ENCODE results near the gene PEPD.

PEPD gene

DNA sequence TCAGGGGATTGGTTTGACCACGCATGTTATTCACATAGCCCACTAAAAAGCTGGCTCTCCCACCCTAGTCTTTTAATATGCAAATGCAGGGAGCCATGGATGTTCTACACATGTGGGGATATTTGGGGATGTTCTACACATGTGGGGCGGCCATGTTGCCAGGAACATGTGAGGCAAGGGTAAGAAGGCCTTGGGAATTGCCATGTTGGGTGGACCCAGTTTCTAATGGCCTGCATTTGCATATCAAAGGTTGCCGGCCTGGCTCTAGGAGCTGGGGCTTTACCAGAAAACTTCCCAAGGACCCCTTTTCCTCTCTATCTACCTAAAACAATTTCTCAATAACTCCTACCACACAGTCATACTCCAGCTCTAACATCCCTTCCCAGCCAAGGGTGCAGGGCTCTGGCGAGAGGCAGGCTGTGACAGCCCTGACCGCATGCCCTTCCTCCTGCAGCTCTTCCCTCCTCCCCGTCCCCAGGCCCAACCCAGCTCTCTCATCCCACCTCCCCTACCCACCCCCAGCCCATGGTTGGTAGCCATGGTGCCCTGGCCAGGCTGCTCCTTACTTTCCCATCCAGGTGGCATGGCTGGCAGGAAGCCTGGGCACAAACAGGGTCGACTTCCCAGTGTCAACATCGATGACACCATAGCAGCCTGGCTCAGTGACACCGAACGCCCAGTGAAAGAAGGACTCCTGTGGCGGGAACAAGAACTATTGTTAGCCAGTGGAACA is 11.0 kb downstream of the PEPD start:
- DNase-seq (ENCODE audit: low read depth) = no peak

DNA sequence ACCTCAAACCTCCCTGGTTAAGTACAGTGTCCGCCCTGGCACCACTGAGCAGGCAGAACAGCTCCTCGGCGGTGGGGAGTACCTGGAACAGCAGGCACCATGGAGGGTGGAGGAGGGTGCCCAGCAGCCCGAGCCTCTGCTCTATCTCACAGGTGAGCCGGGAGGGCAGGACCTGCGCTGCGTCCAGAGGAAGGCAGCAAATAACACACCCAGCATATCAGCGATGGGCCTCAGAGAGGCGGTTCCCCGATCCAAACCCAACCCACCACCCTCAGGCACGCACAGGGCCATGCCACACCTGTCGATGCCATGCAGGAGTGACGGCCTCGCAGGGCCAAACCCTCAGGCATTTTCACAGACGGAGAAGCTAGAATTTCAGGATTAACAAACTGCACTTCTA is 11.8 kb downstream of the PEPD start:
- no peak for DNase-seq (ENCODE audit: low read depth)

DNA sequence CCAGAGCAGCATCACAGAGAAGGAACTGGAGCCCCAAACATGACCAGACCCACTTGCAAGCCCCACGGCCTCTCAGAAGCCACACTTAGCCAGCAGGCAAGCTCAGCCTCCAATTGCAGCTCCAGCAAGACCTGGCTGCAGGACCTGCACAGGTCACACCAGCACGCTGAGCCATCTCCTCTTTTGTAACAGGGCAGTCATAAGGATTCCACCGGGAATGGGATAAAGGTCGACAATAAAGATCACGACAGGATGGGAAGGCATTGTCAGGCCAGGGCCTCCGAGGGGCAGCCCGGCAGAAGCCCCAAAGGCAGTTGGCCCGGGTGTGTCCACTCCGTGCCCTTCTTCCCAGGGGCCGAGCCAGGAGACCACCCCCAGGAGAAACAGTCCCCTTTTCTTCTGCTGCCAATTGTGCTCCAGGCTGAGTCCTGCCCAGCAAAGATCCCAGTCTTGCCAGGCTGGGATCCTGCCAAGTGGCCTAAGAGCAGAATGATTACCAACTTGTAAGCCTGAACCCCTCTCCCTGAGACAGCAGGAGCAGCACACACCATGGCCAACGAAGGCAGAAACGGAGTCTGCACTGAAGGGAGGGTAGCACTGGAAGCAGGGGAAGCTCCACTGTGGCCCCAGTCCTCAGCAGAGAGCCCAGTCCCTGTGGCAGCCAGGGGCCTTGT is 12.5 kb downstream of the PEPD start:
- DNase-seq (ENCODE audit: low read depth) = no peak

DNA sequence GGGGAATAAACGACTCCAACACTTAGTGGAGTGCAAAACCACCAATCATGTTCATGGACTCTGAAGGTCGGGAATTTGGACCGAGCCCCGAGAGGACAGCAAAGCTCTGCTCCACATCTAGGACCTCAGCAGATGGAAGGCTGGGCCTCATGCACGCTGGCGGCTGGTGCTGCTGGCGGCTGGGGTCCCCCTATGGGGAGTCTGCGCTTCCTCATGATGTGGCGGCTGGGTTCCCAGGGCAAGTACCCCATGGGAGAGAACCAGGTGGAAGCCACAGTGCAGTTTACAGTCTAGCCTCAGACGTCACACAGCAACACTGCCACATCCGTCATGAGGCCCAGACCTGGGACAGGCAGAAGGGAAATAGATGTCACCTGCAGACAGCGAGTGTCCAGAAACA is 13.2 kb downstream of the PEPD start:
- no peak for DNase-seq (ENCODE audit: low read depth)

DNA sequence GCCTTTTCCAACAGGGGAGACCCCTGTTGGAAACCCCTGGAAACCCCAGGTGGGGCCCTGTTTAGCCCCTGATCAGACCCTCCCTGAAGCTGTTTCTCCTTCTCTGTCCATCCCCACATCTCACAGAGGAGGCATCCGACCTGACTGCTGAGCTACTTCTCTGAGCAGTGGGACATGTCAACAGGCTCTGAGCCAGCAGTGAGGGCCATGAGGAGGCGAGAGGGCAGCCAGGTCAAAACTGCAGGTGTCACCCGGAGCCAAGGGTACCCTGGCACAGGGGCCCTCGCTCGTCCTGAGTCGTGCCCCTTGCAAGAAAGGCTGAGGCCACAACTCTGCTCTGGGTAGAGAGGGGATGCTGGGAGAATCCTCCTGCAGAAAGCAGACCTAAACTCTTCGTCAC is 13.6 kb downstream of the PEPD start:
- no peak for DNase-seq (ENCODE audit: low read depth)

DNA sequence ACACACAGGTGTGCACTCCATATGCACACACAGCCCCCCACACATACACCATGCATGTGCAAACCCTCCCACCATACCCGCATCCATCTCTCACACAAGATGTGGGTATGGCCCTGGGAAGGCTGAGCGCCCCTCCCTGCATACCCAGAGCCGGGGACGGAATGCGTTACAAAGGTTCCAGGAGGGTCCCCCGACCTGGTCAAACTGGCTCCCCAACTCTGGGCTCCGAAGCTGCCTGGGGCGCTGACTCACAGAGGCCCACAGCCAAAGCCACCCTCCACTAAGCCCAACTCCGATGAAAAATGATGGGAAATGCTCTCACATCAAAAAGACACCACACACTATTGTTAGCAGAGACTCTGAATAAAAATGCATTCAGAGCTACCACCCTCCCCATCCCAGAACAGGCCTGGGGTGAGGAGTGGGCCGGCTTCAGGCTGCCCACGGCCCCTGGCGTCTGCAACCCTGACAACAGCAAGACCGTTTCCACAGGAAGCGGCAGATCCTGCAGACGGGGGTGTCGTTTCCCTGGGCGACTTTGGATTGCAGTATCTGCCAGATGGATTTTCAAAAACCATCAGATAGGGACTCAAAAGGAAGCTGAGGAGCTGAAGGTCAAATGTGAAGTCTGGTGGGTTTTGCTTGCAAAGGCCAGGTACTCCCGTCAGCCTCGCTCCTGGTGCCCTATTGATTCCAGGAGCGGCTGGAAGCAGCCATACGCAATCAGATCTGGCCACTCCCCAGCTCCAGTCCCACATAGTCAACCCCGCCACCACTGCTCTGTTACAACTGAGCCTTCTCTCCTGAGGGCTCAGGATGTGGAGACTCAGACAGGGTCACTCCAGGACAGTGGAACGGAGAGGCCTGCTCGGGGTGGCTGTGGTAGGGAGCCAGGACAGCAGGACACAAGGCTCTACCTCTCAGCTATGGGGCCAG is 14.3 kb downstream of the PEPD start:
- no peak for DNase-seq (ENCODE audit: low read depth)

DNA sequence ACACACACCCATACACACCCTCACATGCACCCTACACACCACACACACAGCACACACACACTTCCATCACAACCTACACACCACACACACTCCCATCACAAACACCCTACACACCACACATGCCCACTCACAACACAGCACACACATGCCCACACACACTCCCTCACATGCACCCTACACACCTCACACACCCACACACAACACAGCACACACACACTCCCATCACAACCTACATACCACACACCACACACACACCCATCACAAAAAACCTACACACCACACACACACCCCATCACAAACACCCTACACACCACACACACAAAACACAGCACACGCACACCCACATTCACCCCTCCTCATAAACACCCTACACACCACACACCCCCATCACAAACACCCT is 15.1 kb downstream of the PEPD start:
- no peak for DNase-seq (ENCODE audit: low read depth)

DNA sequence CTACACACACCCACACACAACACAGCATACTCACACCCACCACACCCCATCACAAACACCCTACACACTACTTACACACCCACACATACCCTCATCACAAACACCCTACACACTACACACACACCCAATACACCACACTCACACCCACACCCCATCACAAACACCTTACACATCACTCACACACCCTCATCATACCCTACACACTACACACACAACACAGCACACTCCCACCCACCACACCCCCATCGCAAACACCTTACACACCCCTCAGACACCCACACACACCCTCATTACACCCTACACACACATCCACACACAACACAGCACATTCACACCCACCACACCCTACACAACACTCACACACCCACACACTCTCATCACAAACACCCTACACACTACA is 15.8 kb downstream of the PEPD start:
- DNase-seq (ENCODE audit: low read depth) = no peak

DNA sequence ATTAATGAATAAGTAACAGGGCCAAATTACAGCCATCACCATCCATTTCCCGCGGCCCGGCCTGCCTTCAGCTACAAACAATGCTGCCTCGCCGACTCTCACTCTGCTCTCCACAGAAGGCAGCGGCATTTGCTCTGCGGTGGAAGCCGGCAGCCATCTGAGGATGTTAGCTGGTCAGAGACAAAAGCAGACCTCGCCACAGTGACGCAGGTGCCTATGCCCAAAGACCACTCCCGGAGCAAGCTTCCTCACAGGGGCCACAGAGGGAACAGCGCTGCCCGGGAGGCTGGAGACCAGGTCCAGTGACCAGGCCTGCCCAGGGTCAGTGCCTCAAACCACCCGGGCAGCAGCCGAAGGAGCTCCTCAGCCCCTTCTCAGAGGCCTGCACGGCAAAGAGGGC is 16.4 kb downstream of the PEPD start:
- DNase-seq (ENCODE audit: low read depth) = no peak

DNA sequence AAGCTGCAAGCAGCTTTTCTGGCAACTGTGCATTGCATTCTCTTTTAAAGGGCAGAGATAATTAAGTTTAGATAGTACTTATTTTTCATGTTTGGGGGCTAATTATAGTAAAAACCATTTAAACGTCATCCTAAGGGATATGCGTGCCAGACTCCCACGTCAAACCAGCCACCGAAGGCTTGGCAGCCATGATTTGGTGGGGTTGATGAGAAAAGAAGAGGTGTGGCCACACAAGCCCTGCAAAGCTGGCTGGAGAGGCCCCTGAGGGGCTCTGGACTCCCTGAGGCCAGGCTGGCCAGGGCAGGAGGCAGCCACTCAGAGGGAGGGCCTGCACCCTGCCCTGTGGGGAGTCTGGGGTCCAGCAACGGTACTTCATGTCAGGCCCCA is 17.5 kb downstream of the PEPD start:
- DNase-seq (ENCODE audit: low read depth) = no peak

DNA sequence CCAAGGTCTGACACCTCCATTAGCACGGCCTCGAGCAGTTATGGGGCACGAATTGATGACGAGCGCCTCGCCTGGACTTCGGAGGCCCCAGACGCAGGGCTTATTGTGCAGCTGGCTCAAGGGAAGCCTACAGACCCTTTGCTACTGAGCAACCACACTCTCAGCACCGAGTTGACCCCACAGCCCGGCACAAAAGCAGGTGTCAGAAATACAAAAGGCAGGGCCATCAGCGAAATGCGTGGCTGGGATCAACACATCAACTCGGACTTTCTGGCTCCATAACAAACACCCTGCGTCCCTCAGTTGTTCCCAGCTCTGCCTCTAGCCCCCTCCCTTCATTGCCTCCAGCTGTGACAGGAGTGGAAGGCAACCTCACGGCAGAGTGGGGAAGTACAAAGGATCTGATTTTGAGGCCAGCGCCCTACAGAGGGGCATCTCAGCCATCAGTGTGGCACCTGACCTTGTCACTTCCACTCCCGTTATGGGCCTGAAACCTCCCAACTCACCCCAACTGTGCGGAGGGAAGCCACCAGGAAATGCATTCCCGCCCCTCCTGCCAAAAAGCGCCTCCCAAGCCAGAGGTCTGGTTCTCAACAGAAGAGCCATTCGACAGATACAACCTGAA is 18.0 kb downstream of the PEPD start:
- no peak for DNase-seq (ENCODE audit: low read depth)

DNA sequence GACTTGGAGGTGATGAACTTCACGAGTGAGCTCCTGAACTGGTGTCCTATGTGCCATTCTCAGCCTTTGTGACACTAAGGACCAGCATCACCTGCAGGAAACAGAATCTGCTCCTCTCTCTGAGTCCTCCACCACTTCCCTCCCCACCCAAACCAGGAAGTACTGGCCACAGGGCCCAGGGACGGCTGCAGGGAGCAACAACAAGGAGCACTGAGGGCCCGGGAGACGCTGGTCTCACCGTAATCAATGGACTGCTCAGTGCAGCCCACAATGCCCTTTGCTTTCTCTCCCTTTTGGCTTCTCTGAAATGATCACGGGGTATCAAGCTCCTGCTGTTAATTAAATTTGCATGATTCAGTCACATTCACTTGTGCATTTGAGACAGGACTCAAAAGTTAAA is 18.6 kb downstream of the PEPD start:
- no peak for DNase-seq (ENCODE audit: low read depth)

DNA sequence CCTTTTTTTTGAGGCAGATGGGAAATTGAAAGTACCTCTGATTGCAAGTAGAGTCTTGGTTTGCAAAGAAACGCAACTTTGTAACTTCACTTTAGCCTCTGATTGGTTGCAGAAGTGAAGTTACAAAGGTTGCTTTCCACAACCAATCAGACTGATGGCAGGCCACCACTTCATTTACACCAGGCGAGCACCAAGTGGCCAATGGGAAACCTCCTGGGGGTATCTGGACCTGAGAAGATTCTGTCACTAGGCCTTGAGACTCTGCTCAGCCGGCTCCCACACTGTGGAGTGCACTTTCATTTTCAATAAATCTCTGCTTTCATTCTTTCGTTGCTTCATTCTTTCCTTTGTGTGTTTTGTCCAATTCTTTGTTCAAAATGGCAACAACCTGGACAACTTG is 19.1 kb downstream of the PEPD start:
- no peak for DNase-seq (ENCODE audit: low read depth)

DNA sequence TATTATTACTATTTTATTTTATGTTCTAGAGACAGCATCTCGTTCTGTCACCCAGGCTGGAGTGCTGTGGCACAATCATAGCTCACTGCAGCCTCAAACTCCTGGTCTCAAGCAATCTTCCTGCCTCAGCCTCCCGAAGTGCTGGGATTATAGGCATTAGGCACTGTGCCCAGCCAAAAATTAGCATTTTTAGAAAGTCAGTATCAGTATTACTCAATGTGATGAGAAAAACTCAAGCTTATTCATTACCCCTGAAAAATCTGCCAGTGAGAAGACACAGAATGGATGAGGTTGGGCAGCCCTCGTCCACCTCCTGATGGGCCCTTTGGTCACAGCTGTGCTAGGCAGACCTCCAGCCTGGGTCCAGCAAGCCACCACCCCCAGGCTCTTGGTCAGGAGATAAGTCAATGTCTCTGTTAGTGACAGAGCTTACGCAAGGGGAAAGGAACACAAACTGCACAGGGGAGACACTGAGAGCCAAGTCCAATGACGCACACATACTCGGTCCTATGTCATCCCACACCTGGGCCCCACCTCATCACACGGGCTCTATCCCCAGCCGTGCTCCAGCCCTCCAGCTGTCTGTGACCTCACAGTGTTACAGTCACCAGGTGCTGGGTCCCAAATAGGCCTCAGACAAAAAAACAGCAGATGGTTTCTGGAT is 19.8 kb downstream of the PEPD start:
- no peak for DNase-seq (ENCODE audit: low read depth)

DNA sequence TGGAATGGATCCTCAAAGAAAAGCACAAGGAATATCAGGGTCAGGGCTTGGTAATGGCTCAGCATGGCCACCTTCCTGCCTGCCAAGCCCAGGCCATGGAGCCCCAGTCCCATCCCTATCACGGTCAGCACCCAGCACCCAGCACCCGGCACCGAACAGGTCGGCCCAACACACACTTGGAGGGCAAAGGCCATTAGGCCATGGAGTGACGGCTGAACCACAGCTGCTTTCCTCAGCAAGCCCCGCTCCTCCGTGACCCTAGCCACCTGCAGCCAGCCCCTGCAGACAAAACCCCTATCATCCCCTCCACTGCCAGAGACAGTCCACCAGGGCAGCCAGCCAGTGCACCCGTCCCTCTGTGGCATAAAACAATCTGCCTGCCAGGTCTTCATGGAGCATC is 20.6 kb downstream of the PEPD start:
- no peak for DNase-seq (ENCODE audit: low read depth)

DNA sequence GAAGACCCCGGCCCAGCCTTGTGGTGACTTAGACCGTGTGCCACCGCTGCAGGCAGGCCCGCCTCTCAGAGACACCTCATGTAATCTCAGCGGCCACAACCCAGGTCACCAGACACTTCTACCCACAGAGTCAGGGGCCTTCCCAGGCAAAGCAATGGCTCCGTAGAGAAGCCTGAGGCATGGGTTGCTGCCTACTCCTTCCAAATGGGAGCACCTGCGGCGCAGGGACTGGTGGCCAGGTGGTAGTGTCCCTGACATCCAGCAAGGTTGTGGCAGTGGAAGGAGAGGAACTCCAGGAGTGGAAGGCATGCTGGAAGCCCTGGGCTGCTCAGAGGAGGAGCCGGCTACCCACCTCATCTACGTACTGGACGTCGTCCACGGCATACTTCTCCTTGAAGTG is 21.0 kb downstream of the PEPD start:
- no peak for DNase-seq (ENCODE audit: low read depth)

DNA sequence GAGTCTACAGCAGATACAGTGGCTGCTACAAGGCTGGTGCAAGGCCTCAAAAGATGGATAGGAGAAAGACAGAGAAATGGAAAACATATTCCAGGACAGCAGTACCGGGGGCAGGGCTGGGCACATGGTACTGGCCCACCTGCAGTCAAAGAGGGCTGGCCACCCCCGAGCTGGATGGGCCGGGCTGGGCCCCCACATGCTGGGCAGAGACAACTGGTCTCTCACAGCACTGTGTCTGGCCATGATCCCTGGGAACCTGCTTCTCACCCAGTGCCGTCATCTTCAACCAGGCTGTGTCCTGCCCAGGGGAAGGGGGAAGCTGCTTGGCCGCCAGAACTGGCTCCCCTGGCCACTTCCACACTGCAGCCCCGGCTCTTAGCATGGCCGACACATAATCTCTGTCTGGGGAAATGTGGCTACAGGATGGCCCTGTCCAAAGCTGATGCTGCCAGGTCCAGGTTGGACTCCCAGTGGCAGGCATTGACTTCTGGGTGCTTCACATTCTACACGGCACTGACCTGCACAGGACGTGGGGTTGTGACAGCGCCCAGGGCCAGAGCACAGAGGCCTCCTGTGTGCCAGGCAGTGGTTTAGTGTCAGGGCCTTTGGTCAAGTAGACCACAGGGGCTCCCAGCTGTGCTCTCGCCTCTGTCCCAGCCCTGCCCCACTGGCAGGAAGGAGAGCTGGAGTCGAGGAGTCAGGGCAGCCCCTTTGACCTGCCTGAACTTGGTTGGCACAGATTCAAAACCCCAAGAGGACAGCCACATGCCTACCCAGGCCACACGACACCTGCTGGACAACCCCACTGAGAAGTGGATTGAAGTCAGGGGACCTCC is 21.7 kb downstream of the PEPD start:
- DNase-seq (ENCODE audit: low read depth) = no peak

DNA sequence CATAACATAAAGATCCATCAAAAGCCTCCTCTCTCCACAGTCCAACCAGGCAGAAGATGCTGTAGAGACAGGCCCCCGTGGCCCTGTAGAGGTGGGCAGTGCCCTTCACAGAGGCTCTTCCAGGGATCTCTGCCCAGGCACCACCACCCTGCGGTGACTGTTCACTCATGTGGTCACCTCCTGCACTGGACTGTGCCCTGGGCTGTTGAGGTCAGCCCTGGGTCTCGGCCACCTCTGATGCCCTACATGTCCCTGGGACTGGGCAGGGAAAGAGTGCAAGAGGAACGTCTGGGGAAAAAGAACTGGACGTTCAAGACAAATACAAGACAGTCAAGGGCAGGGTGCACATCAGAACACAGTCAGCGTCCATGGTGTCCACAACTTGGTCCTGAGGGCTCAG is 22.3 kb downstream of the PEPD start:
- no peak for DNase-seq (ENCODE audit: low read depth)

DNA sequence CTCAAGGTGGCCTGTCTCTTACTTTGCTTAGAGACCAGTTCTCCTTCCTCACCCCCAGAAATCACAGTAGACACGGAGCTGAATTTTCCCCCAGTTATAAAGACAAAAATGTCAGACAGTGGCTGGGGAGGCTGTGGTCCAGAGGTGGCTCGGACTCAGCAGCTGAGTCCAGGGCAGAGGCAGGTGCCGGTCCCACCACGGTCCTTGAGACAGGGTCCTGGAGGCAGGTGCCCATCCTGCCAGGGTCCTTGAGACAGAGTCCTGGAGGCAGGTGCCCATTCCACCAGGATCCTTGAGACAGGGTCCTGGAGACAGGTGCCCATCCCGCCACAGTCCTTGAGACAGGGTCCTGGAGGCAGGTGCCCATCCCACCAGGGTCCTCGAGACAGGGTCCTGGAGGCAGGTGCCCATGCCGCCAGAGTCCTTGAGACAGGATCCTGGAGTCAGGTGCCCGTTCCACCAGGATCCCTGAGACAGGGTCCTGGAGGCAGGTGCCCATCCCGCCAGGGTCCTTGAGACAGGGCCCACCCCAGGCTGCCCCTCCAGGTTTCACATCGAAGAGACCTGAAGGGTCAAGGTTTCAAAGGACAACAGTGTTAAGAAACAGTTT is 23.1 kb downstream of the PEPD start:
- no peak for DNase-seq (ENCODE audit: low read depth)

DNA sequence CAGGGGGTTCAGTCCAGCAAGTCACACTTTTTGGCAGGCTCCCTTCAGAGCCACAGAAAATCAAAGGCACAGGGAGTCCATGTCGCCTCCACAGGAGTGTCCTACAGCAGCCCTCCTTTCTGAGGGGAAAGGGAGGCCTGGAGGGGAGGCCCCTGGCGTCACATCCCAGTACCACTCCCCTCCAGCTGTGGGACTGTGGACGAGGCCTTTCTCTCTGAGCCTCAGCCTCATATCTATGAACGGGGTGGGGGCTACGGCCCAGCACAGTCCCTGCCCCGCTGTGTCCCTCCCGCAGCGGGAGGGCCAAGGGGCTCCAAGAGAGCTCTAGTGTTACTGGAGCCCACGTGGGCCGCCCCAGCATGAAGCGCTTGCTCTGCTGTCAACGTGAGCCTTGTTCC is 23.8 kb downstream of the PEPD start:
- no peak for DNase-seq (ENCODE audit: low read depth)
